ENCODE data around the gene ZNF488.

ZNF488 gene

DNA sequence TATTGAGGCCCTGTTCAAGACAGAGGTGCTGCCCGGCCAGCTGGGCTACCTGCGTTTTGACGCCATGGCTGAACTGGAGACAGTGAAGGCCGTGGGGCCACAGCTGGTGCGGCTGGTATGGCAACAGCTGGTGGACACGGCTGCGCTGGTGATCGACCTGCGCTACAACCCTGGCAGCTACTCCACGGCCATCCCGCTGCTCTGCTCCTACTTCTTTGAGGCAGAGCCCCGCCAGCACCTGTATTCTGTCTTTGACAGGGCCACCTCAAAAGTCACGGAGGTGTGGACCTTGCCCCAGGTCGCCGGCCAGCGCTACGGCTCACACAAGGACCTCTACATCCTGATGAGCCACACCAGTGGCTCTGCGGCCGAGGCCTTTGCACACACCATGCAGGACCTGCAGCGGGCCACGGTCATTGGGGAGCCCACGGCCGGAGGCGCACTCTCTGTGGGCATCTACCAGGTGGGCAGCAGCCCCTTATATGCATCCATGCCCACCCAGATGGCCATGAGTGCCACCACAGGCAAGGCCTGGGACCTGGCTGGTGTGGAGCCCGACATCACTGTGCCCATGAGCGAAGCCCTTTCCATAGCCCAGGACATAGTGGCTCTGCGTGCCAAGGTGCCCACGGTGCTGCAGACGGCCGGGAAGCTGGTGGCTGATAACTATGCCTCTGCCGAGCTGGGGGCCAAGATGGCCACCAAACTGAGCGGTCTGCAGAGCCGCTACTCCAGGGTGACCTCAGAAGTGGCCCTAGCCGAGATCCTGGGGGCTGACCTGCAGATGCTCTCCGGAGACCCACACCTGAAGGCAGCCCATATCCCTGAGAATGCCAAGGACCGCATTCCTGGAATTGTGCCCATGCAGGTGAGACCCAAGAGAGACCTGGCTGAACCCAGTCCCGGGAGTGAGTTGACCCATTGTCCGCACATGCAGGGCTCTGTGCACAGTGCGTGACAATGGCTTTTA is 33.1 kb downstream of the ZNF488 start:
- TF ChIP-seq POLR2A (IDR thresholded peaks at IDR 0.05; ENCODE audit: low read depth, low read length) = no peak
- DNase-seq (ENCODE audit: insufficient read length, low spot score) = no peak
- FAIRE-seq = no peak

DNA sequence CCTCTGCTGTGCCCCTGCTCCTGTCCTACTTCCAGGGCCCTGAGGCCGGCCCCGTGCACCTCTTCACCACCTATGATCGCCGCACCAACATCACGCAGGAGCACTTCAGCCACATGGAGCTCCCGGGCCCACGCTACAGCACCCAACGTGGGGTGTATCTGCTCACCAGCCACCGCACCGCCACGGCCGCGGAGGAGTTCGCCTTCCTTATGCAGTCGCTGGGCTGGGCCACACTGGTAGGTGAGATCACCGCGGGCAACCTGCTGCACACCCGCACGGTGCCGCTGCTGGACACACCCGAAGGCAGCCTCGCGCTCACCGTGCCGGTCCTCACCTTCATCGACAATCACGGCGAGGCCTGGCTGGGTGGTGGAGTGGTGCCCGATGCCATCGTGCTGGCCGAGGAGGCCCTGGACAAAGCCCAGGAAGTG is 34.1 kb downstream of the ZNF488 start:
- DNase-seq (ENCODE audit: insufficient read length, low spot score) = no peak
- no peak for TF ChIP-seq POLR2A (IDR thresholded peaks at IDR 0.05; ENCODE audit: low read depth, low read length)
- no peak for FAIRE-seq

DNA sequence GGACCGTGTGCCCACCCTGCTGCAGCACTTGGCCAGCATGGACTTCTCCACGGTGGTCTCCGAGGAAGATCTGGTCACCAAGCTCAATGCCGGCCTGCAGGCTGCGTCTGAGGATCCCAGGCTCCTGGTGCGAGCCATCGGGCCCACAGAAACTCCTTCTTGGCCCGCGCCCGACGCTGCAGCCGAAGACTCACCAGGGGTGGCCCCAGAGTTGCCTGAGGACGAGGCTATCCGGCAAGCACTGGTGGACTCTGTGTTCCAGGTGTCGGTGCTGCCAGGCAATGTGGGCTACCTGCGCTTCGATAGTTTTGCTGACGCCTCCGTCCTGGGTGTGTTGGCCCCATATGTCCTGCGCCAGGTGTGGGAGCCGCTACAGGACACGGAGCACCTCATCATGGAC is 34.6 kb downstream of the ZNF488 start:
- DNase-seq (ENCODE audit: insufficient read length, low spot score) = no peak
- TF ChIP-seq POLR2A (IDR thresholded peaks at IDR 0.05; ENCODE audit: low read depth, low read length) = no peak
- FAIRE-seq = no peak

DNA sequence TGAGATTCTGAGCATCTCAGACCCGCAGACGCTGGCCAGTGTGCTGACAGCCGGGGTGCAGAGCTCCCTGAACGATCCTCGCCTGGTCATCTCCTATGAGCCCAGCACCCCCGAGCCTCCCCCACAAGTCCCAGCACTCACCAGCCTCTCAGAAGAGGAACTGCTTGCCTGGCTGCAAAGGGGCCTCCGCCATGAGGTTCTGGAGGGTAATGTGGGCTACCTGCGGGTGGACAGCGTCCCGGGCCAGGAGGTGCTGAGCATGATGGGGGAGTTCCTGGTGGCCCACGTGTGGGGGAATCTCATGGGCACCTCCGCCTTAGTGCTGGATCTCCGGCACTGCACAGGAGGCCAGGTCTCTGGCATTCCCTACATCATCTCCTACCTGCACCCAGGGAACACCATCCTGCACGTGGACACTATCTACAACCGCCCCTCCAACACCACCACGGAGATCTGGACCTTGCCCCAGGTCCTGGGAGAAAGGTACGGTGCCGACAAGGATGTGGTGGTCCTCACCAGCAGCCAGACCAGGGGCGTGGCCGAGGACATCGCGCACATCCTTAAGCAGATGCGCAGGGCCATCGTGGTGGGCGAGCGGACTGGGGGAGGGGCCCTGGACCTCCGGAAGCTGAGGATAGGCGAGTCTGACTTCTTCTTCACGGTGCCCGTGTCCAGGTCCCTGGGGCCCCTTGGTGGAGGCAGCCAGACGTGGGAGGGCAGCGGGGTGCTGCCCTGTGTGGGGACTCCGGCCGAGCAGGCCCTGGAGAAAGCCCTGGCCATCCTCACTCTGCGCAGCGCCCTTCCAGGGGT is 35.2 kb downstream of the ZNF488 start:
- DNase-seq (ENCODE audit: insufficient read length, low spot score) = no peak
- TF ChIP-seq POLR2A (IDR thresholded peaks at IDR 0.05; ENCODE audit: low read depth, low read length) = no peak
- FAIRE-seq = no peak

GRCh38 chr10:47348138-47348651 is 35.9 kb downstream of the ZNF488 start, which contains the start of gene RBP3:
Gene RBP3 (plus strand): TSS chr10:47348363. CDS start chr10:47348485, 122 bp downstream.
- DNase-seq (ENCODE audit: insufficient read length, low spot score) (no peak), FAIRE-seq (no peak)
- TF ChIP-seq POLR2A (IDR thresholded peaks at IDR 0.05; ENCODE audit: low read depth, low read length) = no peak

DNA sequence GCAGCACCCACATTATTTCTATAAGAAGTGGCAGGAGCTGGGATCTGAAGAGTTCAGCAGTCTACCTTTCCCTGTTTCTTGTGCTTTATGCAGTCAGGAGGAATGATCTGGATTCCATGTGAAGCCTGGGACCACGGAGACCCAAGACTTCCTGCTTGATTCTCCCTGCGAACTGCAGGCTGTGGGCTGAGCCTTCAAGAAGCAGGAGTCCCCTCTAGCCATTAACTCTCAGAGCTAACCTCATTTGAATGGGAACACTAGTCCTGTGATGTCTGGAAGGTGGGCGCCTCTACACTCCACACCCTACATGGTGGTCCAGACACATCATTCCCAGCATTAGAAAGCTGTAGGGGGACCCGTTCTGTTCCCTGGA is 36.8 kb downstream of the ZNF488 start:
- DNase-seq (ENCODE audit: insufficient read length, low spot score) (no peak), FAIRE-seq (no peak)
- no peak for TF ChIP-seq POLR2A (IDR thresholded peaks at IDR 0.05; ENCODE audit: low read depth, low read length)

- FAIRE-seq (no peak), DNase-seq (ENCODE audit: insufficient read length, low spot score) (no peak)
- no peak for TF ChIP-seq POLR2A (IDR thresholded peaks at IDR 0.05; ENCODE audit: low read depth, low read length)
These were observed 37.4 kb downstream of the ZNF488 start for GRCh38 chr10:47346581-47347302.

DNA sequence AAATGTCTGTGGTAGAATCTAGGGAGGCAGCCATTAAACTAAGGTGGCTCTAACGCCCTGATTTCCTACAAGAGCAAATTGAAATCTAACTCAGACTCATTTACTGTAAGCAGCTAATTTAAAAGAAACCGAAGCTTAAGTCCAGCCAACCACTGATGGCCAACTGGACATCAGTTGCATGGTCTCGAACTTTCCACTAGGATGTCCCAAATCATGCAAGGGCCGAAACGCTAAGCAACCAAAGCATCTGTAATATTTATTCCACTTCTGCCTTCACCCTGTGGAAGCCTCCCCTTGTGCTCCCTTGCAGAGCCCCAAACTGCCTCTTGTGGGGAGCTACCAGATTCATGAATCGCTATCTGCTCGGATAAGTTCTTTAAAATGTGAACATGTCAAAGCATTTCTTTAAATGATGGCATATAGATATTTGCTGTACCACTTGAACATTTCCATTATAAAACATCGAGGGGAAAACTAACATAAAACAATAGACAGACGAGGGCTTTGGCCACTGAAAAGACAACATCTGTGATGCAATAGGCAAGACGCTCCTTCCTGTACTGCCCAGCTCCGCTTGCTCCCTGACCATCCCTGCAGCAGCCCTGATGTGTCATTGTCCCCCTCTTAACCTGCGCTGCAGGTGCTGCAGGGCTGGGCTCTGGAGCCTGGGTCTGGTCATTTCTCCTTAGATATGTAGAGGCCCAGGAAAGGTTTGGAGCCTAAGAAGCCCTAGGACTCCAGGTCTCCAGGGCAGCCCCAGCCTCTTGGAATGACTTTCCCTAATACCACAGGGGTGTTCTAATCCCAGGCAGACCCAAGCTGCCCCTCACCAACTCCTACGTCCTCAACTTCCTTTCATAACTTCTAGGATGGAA is 38.9 kb downstream of the ZNF488 start:
- TF ChIP-seq POLR2A (IDR thresholded peaks at IDR 0.05; ENCODE audit: low read depth, low read length) = no peak
- no peak for FAIRE-seq
- no peak for DNase-seq (ENCODE audit: insufficient read length, low spot score)

DNA sequence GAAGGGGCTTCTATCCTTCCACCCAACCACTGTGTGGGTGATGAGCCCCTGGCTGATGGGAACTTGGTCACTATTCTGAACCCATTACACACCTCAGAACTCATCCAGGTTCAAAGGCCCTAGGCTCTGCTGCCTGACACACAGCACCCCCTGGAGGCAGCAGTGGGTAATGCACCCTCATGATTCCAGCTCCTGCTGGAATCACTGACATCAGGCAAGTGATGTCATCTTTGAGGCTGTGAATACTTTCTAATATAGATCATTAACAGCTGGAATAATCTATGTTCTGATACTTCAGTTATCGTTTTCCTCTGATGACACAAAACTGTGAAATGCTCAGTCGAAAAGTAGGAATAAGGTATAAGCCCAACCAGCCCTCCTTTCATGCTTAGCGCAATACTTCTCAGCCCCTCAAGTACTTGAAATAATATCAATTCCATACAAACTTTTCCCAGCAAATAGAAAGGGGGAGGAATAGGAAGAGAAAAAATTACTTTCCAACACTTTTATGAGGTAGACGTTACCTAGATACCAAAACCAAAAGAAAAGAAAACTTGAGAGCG is 43.4 kb downstream of the ZNF488 start:
- DNase-seq (ENCODE audit: insufficient read length, low spot score) (peak; percentile 71), FAIRE-seq (no peak)
- no peak for TF ChIP-seq POLR2A (IDR thresholded peaks at IDR 0.05; ENCODE audit: low read depth, low read length)

DNA sequence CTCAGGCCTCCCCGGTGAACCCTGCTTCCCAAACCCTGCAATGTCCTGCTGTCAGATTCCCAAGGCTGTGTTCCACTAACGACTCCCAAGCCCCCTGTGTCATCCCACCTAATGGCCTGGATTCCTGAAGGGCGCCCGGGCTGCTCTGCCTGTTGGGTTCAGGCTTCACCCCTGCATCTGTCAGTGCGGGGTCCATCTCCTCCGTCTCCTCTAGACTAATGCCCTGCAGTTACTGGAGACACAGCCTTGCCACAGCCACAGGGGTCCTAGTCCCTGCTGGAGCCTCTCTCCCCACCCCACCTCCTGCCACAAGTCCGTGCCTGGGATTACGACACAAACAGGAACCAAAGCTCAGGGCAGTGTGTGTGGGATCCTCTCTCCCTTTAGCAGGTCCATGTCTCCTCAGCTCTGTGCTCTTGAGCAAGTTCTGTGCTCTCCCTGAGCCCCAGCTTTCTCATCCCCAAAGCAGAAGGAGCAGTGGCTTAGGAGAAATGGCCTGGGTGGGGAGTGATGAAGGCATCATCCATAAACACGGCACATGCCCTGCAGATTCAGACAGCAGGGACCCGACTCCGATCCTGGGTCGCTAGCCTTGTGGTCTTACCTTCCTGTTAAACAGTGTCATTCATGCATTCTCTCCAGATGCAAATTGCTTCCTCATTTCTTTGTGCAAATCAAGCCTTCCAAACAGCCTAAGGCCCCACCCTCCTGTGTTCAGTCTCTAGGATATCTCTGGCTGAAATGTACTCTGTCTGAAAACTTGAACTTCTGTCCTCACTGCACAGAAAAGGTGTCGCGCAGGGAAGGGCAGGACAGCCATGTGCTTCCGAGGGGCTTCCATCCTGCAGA is 44.1 kb downstream of the ZNF488 start:
- TF ChIP-seq POLR2A (IDR thresholded peaks at IDR 0.05; ENCODE audit: low read depth, low read length) = no peak
- FAIRE-seq (no peak), DNase-seq (ENCODE audit: insufficient read length, low spot score) (no peak)

GRCh38 chr10:47339186-47339735 is 44.8 kb downstream of the ZNF488 start:
- TF ChIP-seq POLR2A (IDR thresholded peaks at IDR 0.05; ENCODE audit: low read depth, low read length) = no peak
- FAIRE-seq (no peak), DNase-seq (ENCODE audit: insufficient read length, low spot score) (no peak)
